Measurements from ENCODE around the gene TSR3. TPM values are rescaled to one million over a fixed set of nuclear protein-coding genes. Genes with fewer than 3 reads are reported as not detected.

Gene TSR3
- total and polyA plus RNA-seq, 2 of the 13 experiments (the other 11 are each of a cell fraction or from before 2014, with no cell fraction given), result 24.2 to 51.0 TPM

- no peak for TF ChIP-seq ETS1 (CRISPR knock-in tag; IDR thresholded peaks at IDR 0.05)
- peak; percentile 99 for TF ChIP-seq MAFG (CRISPR knock-in tag; IDR thresholded peaks at IDR 0.05)
- TF ChIP-seq GATAD2A (CRISPR knock-in tag; IDR thresholded peaks at IDR 0.05), result peak; percentile 63
- TF ChIP-seq ZGPAT (CRISPR knock-in tag; IDR thresholded peaks at IDR 0.05), result peak; percentile 63; the same call in 1 of the 2 replicates
- TF ChIP-seq CREB1 (IDR thresholded peaks at IDR 0.05), result peak; percentile 1; the same call in 1 of the 2 replicates
- TF ChIP-seq CREB1 (CRISPR knock-in tag; IDR thresholded peaks at IDR 0.05), result no peak
- TF ChIP-seq DDIT3 (CRISPR knock-in tag; IDR thresholded peaks at IDR 0.05), result no peak
- TF ChIP-seq ZNF20 (CRISPR knock-in tag; IDR thresholded peaks at IDR 0.05), result no peak
- TF ChIP-seq NCOA1 (CRISPR knock-in tag; IDR thresholded peaks at IDR 0.05), result 0 out of 2 replicates have a peak, but pooled peaks have one; percentile 79
- TF ChIP-seq RBFOX2 (IDR thresholded peaks at IDR 0.05; ENCODE audit: low read depth, low read length), result 0 out of 2 replicates have a peak, but pooled peaks have one; percentile 48
- TF ChIP-seq NONO (IDR thresholded peaks at IDR 0.05), result no peak
- 0 out of 2 replicates have a peak, but pooled peaks have one; percentile 45 for TF ChIP-seq NONO (CRISPR knock-in tag; conservative IDR thresholded peaks at IDR 0.05)
- peak; percentile 90 for TF ChIP-seq MAFF (IDR thresholded peaks at IDR 0.05; ENCODE audit: low read depth, low read length)
- no peak for TF ChIP-seq ZBTB38 (CRISPR knock-in tag; IDR thresholded peaks at IDR 0.05)
- TF ChIP-seq ZFX (CRISPR knock-in tag; IDR thresholded peaks at IDR 0.05; ENCODE audit: low read depth), result peak; percentile 36
- peak; percentile 91 for TF ChIP-seq FOSL2 (CRISPR knock-in tag; IDR thresholded peaks at IDR 0.05)
- TF ChIP-seq ZSCAN20 (CRISPR knock-in tag; IDR thresholded peaks at IDR 0.05; ENCODE audit: borderline replicate concordance), result 0 out of 2 replicates have a peak, but pooled peaks have one; percentile 56
- peak; percentile 65 for TF ChIP-seq RARA (CRISPR knock-in tag; IDR thresholded peaks at IDR 0.05)
- TF ChIP-seq RXRB (CRISPR knock-in tag; IDR thresholded peaks at IDR 0.05; ENCODE audit: borderline replicate concordance), result peak; percentile 77
- peak; percentile 21; the same call in 1 of the 2 replicates for TF ChIP-seq NCOA2 (CRISPR knock-in tag; IDR thresholded peaks at IDR 0.05)
- no peak for TF ChIP-seq HBP1 (CRISPR knock-in tag; IDR thresholded peaks at IDR 0.05; ENCODE audit: low read depth)
- no peak for TF ChIP-seq DRAP1 (CRISPR knock-in tag; IDR thresholded peaks at IDR 0.05)
- no peak for TF ChIP-seq ZC3H13 (CRISPR knock-in tag; IDR thresholded peaks at IDR 0.05)
- TF ChIP-seq RXRA (CRISPR knock-in tag; IDR thresholded peaks at IDR 0.05), result peak; percentile 92
- peak; percentile 83 for TF ChIP-seq KDM2A (CRISPR knock-in tag; IDR thresholded peaks at IDR 0.05; ENCODE audit: borderline replicate concordance, low read depth)
- peak; percentile 34 for TF ChIP-seq HNRNPK (IDR thresholded peaks at IDR 0.05; ENCODE audit: low read depth, low read length, poor library complexity, severe bottlenecking)
- peak; percentile 74; the same call in 1 of the 2 replicates for TF ChIP-seq RELA (CRISPR knock-in tag; IDR thresholded peaks at IDR 0.05)
- TF ChIP-seq ZC3H4 (CRISPR knock-in tag; IDR thresholded peaks at IDR 0.05; ENCODE audit: borderline replicate concordance), result peak; percentile 76; the same call in 1 of the 2 replicates
- no peak for TF ChIP-seq KDM6A (CRISPR knock-in tag; IDR thresholded peaks at IDR 0.05; ENCODE audit: low read depth)
- no peak for TF ChIP-seq STAG1 (CRISPR knock-in tag; IDR thresholded peaks at IDR 0.05)
Observed at GRCh38 chr16:1378804-1379303, 27.2 kb upstream of the TSR3 start (continued).
